ENCODE data around the gene SLIT1. TPM values are rescaled to one million over a fixed set of nuclear protein-coding genes. Genes with fewer than 3 reads are reported as not detected.

SLIT1 gene
- total and polyA plus RNA-seq, 2 of the 8 experiments (the other 6 are each of a cell fraction or from before 2014, with no cell fraction given) = 0.70 to 0.88 TPM

- no peak for TF ChIP-seq MAX (IDR thresholded peaks at IDR 0.05)
- TF ChIP-seq POU5F1 (IDR thresholded peaks at IDR 0.05; ENCODE audit: low read depth, low read length) = no peak
- no peak for TF ChIP-seq FOSL1 (IDR thresholded peaks at IDR 0.05; ENCODE audit: insufficient read depth, low read depth, low read length)
- TF ChIP-seq USF2 (IDR thresholded peaks at IDR 0.05; ENCODE audit: low read length) = no peak
Observed at GRCh38 chr10:97135464-97135863, 50.3 kb downstream of the SLIT1 start (continued).

Data from H1 (cell line).